Measurements from ENCODE around the gene PSG2.
"Not testable (repeated sequence)": the region's sequence is repeated elsewhere in the genome, so short reads cannot be mapped to it uniquely, and the experiment has no call there.

PSG2 gene

GRCh38 chr19:43082601-43083000 lies at the start of gene PSG2:
TSS of gene PSG2 (minus strand) at chr19:43082701. CDS start at chr19:43082569, 132 bp downstream.
- FAIRE-seq = not testable (repeated sequence)

GRCh38 chr19:43131281-43131842 lies 48.9 kb upstream of the PSG2 start:
- FAIRE-seq = not testable (repeated sequence)

GRCh38 chr19:43129197-43129596 lies 46.7 kb upstream of the PSG2 start:
- not testable (repeated sequence) for FAIRE-seq

- FAIRE-seq = not testable (repeated sequence)
Measured at GRCh38 chr19:43127336-43127735, 44.8 kb upstream of the PSG2 start.

- no peak for FAIRE-seq
Measured at GRCh38 chr19:43126720-43127119, 44.2 kb upstream of the PSG2 start.

GRCh38 chr19:43124360-43124759 lies 41.9 kb upstream of the PSG2 start:
- FAIRE-seq = no peak

GRCh38 chr19:43120433-43121026 lies 38.0 kb upstream of the PSG2 start:
- not testable (repeated sequence) for FAIRE-seq

- FAIRE-seq = not testable (repeated sequence)
Measured at GRCh38 chr19:43119526-43119925, 37.0 kb upstream of the PSG2 start.

- not testable (repeated sequence) for FAIRE-seq
Measured at GRCh38 chr19:43116421-43116820, 33.9 kb upstream of the PSG2 start.

- not testable (repeated sequence) for FAIRE-seq
Measured at GRCh38 chr19:43115548-43115947, 33.0 kb upstream of the PSG2 start.

GRCh38 chr19:43115064-43115463 lies 32.6 kb upstream of the PSG2 start:
- FAIRE-seq = not testable (repeated sequence)

- not testable (repeated sequence) for FAIRE-seq
Measured at GRCh38 chr19:43114626-43115025, 32.1 kb upstream of the PSG2 start.

- not testable (repeated sequence) for FAIRE-seq
Measured at GRCh38 chr19:43107401-43107800, 24.9 kb upstream of the PSG2 start.

GRCh38 chr19:43105496-43105895 lies 23.0 kb upstream of the PSG2 start:
- no peak for FAIRE-seq

GRCh38 chr19:43104215-43104850 lies 21.8 kb upstream of the PSG2 start:
- FAIRE-seq = not testable (repeated sequence)

GRCh38 chr19:43101950-43102349 lies 19.4 kb upstream of the PSG2 start:
- no peak for FAIRE-seq

GRCh38 chr19:43098416-43098815 lies 15.9 kb upstream of the PSG2 start:
- FAIRE-seq = not testable (repeated sequence)

GRCh38 chr19:43087702-43088340 lies 5.3 kb upstream of the PSG2 start:
- FAIRE-seq = not testable (repeated sequence)

- FAIRE-seq = not testable (repeated sequence)
Measured at GRCh38 chr19:43085796-43086530, 3.5 kb upstream of the PSG2 start.

GRCh38 chr19:43084196-43084832 lies 1.8 kb upstream of the PSG2 start:
- FAIRE-seq = not testable (repeated sequence)

- not testable (repeated sequence) for FAIRE-seq
Measured at GRCh38 chr19:43083721-43084120, 1.2 kb upstream of the PSG2 start.

- no peak for FAIRE-seq
Measured at GRCh38 chr19:43078311-43078710, 4.2 kb downstream of the PSG2 start.

Data from endometrium (tissue), 2 donors.